ENCODE results near the gene CRLF3.

GRCh38 chr17:30821871-30822723 is 2.4 kb downstream of the CRLF3 start:
- TF ChIP-seq CTCF (conservative IDR thresholded peaks at IDR 0.05; ENCODE audit: low read depth, low read length): no peak
- TF ChIP-seq, protein P1, sequence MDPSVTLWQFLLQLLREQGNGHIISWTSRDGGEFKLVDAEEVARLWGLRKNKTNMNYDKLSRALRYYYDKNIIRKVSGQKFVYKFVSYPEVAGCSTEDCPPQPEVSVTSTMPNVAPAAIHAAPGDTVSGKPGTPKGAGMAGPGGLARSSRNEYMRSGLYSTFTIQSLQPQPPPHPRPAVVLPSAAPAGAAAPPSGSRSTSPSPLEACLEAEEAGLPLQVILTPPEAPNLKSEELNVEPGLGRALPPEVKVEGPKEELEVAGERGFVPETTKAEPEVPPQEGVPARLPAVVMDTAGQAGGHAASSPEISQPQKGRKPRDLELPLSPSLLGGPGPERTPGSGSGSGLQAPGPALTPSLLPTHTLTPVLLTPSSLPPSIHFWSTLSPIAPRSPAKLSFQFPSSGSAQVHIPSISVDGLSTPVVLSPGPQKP (IDR thresholded peaks at IDR 0.05; ENCODE audit: borderline replicate concordance, low read depth, low read length): no peak
- no peak for TF ChIP-seq POLR2A (IDR thresholded peaks at IDR 0.05; ENCODE audit: low read depth, low read length)
- no peak for TF ChIP-seq RFX5 (IDR thresholded peaks at IDR 0.05; ENCODE audit: low read depth, low read length)
- TF ChIP-seq CHD1 (IDR thresholded peaks at IDR 0.05; ENCODE audit: low read depth, low read length): no peak
- TF ChIP-seq FOS (IDR thresholded peaks at IDR 0.05; ENCODE audit: low read depth, low read length): no peak
- TF ChIP-seq, protein P2, sequence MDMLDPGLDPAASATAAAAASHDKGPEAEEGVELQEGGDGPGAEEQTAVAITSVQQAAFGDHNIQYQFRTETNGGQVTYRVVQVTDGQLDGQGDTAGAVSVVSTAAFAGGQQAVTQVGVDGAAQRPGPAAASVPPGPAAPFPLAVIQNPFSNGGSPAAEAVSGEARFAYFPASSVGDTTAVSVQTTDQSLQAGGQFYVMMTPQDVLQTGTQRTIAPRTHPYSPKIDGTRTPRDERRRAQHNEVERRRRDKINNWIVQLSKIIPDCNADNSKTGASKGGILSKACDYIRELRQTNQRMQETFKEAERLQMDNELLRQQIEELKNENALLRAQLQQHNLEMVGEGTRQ (IDR thresholded peaks at IDR 0.05; ENCODE audit: low read depth, low read length): no peak
- TF ChIP-seq NFE2L2 (IDR thresholded peaks at IDR 0.05; ENCODE audit: low read depth, low read length): no peak
- TF ChIP-seq SMC3 (IDR thresholded peaks at IDR 0.05; ENCODE audit: low read depth, low read length): no peak
- no peak for TF ChIP-seq CEBPB (IDR thresholded peaks at IDR 0.05; ENCODE audit: low read depth, low read length)
- no peak for TF ChIP-seq MAFK (IDR thresholded peaks at IDR 0.05; ENCODE audit: low read depth, low read length)
- no peak for TF ChIP-seq RAD21 (IDR thresholded peaks at IDR 0.05; ENCODE audit: low read length)
- TF ChIP-seq MXI1 (IDR thresholded peaks at IDR 0.05; ENCODE audit: borderline replicate concordance, low read depth, low read length): no peak
- TF ChIP-seq MAZ (IDR thresholded peaks at IDR 0.05; ENCODE audit: borderline replicate concordance, low read depth, low read length): no peak

All from IMR-90 (cell line).